Keratinocyte (primary cell): ENCODE measurements around the gene NOL7. TPM values are rescaled to one million over a fixed set of nuclear protein-coding genes. Genes with fewer than 3 reads are reported as not detected.
A peak's percentile ranks its signal among the peaks of the same experiment; 100 is the strongest.

Source experiments
- DNase-seq: peaks from one replicate; pipeline ENCODE4 v3.0.0-alpha.2; 2011; ENCODE audit warnings: low read depth, missing footprints, low spot score
- FAIRE-seq: peaks from 2 replicates; lab custom pipeline; 2011; peaks lifted over from hg19 to GRCh38; lab: Jason Lieb, UNC
- H2AFZ ChIP-seq: 2 replicates; pipeline ENCODE4 v1.6.0; 2012; ENCODE audit warnings: low read length, control low read depth, inconsistent platforms; ENCODE audit not compliant: control insufficient read depth
- H3K27ac ChIP-seq: 2 replicates; pipeline ENCODE4 v1.5.1; 2011; ENCODE audit warnings: low read length; ENCODE audit not compliant: control insufficient read depth, insufficient read depth
- H3K27me3 ChIP-seq: 3 replicates; pipeline ENCODE4 v1.6.0; 2011; ENCODE audit warnings: low read length; ENCODE audit not compliant: control insufficient read depth, insufficient read depth; ENCODE audit errors: extremely low read depth
- H3K36me3 ChIP-seq, 2 experiments: 2 replicates in 1 of 2; 3 replicates in 1 of 2; pipeline ENCODE4 v1.5.1; 2011; ENCODE audit warnings: low read length in 2 of 2, mild to moderate bottlenecking in 1 of 2; ENCODE audit not compliant: control insufficient read depth in 2 of 2, insufficient read depth in 2 of 2; ENCODE audit errors: extremely low read depth in 1 of 2
- H3K4me1 ChIP-seq: 3 replicates; pipeline ENCODE4 v1.5.1; 2011; ENCODE audit warnings: low read length; ENCODE audit not compliant: control insufficient read depth, insufficient read depth; ENCODE audit errors: extremely low read depth
- H3K4me2 ChIP-seq: 3 replicates; pipeline ENCODE4 v1.6.0; 2011; ENCODE audit warnings: low read depth, low read length; ENCODE audit not compliant: control insufficient read depth, insufficient read depth; ENCODE audit errors: extremely low read depth
- H3K4me3 ChIP-seq, 3 experiments: fragments of 200-600 bp in 1 of 3; sonication (generic) in 1 of 3; 2 replicates in 2 of 3; 3 replicates in 1 of 3; pipeline ENCODE4 v1.5.1; 2011 to 2016; ENCODE audit warnings: low read length in 3 of 3, mild to moderate bottlenecking in 3 of 3, control low read depth in 2 of 3, inconsistent platforms in 1 of 3, low read depth in 1 of 3, mixed read lengths in 1 of 3, mixed run types in 1 of 3, moderate library complexity in 1 of 3; ENCODE audit not compliant: control insufficient read depth in 2 of 3, insufficient read depth in 2 of 3; ENCODE audit errors: extremely low read depth in 1 of 3
- H3K79me2 ChIP-seq: 2 replicates; pipeline ENCODE4 v1.6.0; 2012; ENCODE audit warnings: low read length; ENCODE audit not compliant: control insufficient read depth, insufficient read depth
- H3K9ac ChIP-seq: 3 replicates; pipeline ENCODE4 v1.6.0; 2011; ENCODE audit warnings: low read length; ENCODE audit not compliant: control insufficient read depth, insufficient read depth; ENCODE audit errors: extremely low read depth
- H3K9me1 ChIP-seq: 3 replicates; pipeline ENCODE4 v1.6.0; 2011; ENCODE audit warnings: low read length; ENCODE audit not compliant: control insufficient read depth, insufficient read depth; ENCODE audit errors: extremely low read depth
- H3K9me3 ChIP-seq: 2 replicates; pipeline ENCODE4 v1.5.1; 2012; ENCODE audit warnings: low read depth, low read length; ENCODE audit not compliant: control insufficient read depth
- H4K20me1 ChIP-seq: 3 replicates; pipeline ENCODE4 v1.6.0; 2011; ENCODE audit warnings: low read length; ENCODE audit not compliant: control insufficient read depth, insufficient read depth; ENCODE audit errors: extremely low read depth
- EZH2 ChIP-seq: IDR thresholded peaks from one replicate; pipeline ENCODE4 v1.6.1; 2012; ENCODE audit warnings: inconsistent platforms, mild to moderate bottlenecking, low read length, moderate library complexity
- dilution Hi-C: fragments of 300-500 bp; cut with MboI; formaldehyde crosslinking; loops from one replicate; pipeline ENCODE4 v1.7.0; 2020; ENCODE audit warnings: low sequenced_read_pairs; ENCODE audit not compliant: extremely low pct_ligation_motif_present
- polyA plus RNA-seq, 5 experiments: library from polyadenylated mRNA; depleted of rRNA in 3 of 5; stranded (reverse) in 3 of 5; stranded (forward) in 1 of 5; unstranded in 1 of 5; fragments of >200 nt; gene quantifications; 1 replicate in 1 of 5; 2 replicates in 3 of 5; 3 replicates in 1 of 5; pipeline versions ENCODE4 v1.2.1 to v1.2.3, GENCODE V29; 2011 to 2012; ENCODE audit warnings: missing spikeins in 2 of 5, low read depth in 1 of 5, low replicate concordance in 1 of 5
- TF ChIP-seq, protein P1 (sequence below), 3 experiments: IDR thresholded peaks in 1 of 3; conservative IDR thresholded peaks in 1 of 3; optimal IDR thresholded peaks in 1 of 3; 2 replicates in 2 of 3; 3 replicates in 1 of 3; pipeline versions ENCODE3 to v1.5.1; 2011; ENCODE audit warnings: low read length in 3 of 3, mild to moderate bottlenecking in 3 of 3, moderate library complexity in 2 of 3, control low read depth in 1 of 3, inconsistent platforms in 1 of 3; ENCODE audit not compliant: insufficient read depth in 2 of 3; ENCODE audit errors: extremely low read depth in 1 of 3

NOL7 gene
- polyA plus RNA-seq, 1 donor (not counting 4 experiments of a cell fraction or from before 2014, with no cell fraction given): 45.3 TPM

DNA sequence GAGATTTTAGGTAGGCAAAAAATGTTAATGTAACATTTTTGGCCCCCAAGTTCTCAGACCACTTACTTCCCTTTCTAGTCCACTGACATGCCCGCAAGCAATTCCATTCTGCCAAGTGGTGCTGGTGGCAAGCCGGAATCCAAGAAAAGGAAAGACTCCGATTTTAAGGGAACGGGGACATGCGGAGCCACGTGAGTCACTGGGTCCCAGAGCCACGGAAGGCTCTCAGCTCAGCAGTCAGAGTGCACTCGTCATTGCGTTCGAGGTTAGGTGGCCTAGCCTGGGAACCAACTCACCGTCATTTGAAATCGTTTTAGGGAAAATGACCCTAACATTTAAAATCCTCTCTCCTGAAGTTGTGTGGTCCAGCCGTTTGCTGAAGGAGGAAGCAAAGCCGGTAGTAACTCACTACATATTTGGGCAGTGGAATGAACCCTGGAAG lies 41.4 kb upstream of the NOL7 start:
- dilution Hi-C loops: no loop called here
- Histone ChIP-seq H3K4me1 (peaks cover 8% of the 10 kb centered on the region), H3K79me2 (no peaks in the 10 kb centered on the region), H3K4me3 (peak overlapping the region; percentile 68 to 87 (median 71)), H3K4me2 (peak overlapping the region; percentile 81), H3K9me3 (no peaks in the 10 kb centered on the region), H3K27ac (peak overlapping the region; percentile 92), H3K9me1 (no peaks in the 10 kb centered on the region), H4K20me1 (no peaks in the 10 kb centered on the region), H2AFZ (peak overlapping the region; percentile 88), H3K36me3 (no peaks in the 10 kb centered on the region), H3K27me3 (no peaks in the 10 kb centered on the region), H3K9ac (peak overlapping the region; percentile 93)
- DNase-seq (no peak), FAIRE-seq (peak; percentile 9)
- TF ChIP-seq, protein P1, sequence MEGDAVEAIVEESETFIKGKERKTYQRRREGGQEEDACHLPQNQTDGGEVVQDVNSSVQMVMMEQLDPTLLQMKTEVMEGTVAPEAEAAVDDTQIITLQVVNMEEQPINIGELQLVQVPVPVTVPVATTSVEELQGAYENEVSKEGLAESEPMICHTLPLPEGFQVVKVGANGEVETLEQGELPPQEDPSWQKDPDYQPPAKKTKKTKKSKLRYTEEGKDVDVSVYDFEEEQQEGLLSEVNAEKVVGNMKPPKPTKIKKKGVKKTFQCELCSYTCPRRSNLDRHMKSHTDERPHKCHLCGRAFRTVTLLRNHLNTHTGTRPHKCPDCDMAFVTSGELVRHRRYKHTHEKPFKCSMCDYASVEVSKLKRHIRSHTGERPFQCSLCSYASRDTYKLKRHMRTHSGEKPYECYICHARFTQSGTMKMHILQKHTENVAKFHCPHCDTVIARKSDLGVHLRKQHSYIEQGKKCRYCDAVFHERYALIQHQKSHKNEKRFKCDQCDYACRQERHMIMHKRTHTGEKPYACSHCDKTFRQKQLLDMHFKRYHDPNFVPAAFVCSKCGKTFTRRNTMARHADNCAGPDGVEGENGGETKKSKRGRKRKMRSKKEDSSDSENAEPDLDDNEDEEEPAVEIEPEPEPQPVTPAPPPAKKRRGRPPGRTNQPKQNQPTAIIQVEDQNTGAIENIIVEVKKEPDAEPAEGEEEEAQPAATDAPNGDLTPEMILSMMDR (optimal IDR thresholded peaks at IDR 0.05 in 1 of 3, IDR thresholded peaks at IDR 0.05 in 1 of 3, conservative IDR thresholded peaks at IDR 0.05 in 1 of 3; ENCODE audit: extremely low read depth in 1 of 3, insufficient read depth in 2 of 3, low read length in 3 of 3): no peak
- no peak for TF ChIP-seq EZH2

DNA sequence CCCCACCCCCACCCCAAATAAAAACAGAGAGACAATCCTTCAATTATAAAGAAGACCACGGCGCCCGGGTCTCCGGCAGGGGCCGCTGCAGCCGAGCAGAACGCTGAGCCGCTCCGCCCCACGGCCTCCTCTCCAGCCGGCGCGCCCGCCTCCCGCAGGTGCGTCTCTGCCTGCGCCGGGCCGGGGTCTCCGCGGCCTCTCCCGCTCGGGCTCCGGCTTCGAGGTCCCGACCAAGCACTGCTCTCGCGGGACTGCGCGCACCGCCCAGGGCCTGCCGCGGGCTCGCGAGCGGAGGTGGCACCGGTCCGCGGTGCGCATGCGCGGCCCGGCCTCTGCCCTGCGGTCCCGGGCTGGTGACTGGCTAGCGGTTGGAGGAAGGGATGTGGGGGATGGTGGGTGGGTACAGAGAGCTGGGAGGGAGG lies 41.0 kb upstream of the NOL7 start:
- Histone ChIP-seq H3K79me2 (no peaks in the 10 kb centered on the region), H3K27ac (peak overlapping the region; percentile 92), H3K4me3 (peak overlapping the region; percentile 68 to 87 (median 71)), H3K9ac (peak overlapping the region; percentile 93), H3K9me1 (no peaks in the 10 kb centered on the region), H2AFZ (peak overlapping the region; percentile 29), H4K20me1 (no peaks in the 10 kb centered on the region), H3K36me3 (peaks cover 0 to 1% of the 10 kb centered on the region in 2 experiments), H3K4me2 (peak overlapping the region; percentile 83), H3K4me1 (peaks cover 8% of the 10 kb centered on the region), H3K27me3 (no peaks in the 10 kb centered on the region), H3K9me3 (no peaks in the 10 kb centered on the region)
- dilution Hi-C loops: no loop called here
- TF ChIP-seq EZH2: no peak
- TF ChIP-seq, protein P1 (optimal IDR thresholded peaks at IDR 0.05 in 1 of 3, IDR thresholded peaks at IDR 0.05 in 1 of 3, conservative IDR thresholded peaks at IDR 0.05 in 1 of 3; ENCODE audit: extremely low read depth in 1 of 3, insufficient read depth in 2 of 3, low read length in 3 of 3): peak; percentile 16 to 49 (median 48)
- peak; percentile 5 for FAIRE-seq
- peak; percentile 81 for DNase-seq
